ENCODE results near the gene MRGPRF.

GRCh38 chr11:69005183-69005630 is 7.8 kb downstream of the MRGPRF start:
- no peak for TF ChIP-seq POLR2AphosphoS5 (IDR thresholded peaks at IDR 0.05)
- TF ChIP-seq CTCF (IDR thresholded peaks at IDR 0.05), result no peak

Measured in breast epithelium (tissue), 3 donors.